GM12873 (cell line): Measurements from ENCODE around the gene RAB3GAP2.

ENCODE experiments used
- TF ChIP-seq, protein P1 (sequence below): IDR thresholded peaks from 2 replicates; pipeline ENCODE4 v1.5.1; 2012; ENCODE audit warnings: low read depth, mild to moderate bottlenecking, moderate library complexity, low read length, control low read depth; ENCODE audit not compliant: insufficient read depth; ENCODE audit errors: missing control alignments

The RAB3GAP2 gene

GRCh38 chr1:220313576-220313975 is 41.3 kb upstream of the RAB3GAP2 start:
- TF ChIP-seq, protein P1, sequence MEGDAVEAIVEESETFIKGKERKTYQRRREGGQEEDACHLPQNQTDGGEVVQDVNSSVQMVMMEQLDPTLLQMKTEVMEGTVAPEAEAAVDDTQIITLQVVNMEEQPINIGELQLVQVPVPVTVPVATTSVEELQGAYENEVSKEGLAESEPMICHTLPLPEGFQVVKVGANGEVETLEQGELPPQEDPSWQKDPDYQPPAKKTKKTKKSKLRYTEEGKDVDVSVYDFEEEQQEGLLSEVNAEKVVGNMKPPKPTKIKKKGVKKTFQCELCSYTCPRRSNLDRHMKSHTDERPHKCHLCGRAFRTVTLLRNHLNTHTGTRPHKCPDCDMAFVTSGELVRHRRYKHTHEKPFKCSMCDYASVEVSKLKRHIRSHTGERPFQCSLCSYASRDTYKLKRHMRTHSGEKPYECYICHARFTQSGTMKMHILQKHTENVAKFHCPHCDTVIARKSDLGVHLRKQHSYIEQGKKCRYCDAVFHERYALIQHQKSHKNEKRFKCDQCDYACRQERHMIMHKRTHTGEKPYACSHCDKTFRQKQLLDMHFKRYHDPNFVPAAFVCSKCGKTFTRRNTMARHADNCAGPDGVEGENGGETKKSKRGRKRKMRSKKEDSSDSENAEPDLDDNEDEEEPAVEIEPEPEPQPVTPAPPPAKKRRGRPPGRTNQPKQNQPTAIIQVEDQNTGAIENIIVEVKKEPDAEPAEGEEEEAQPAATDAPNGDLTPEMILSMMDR: no peak

- TF ChIP-seq, protein P1: no peak
These were observed 35.4 kb upstream of the RAB3GAP2 start for GRCh38 chr1:220307607-220308006.

GRCh38 chr1:220306339-220306738 is 34.1 kb upstream of the RAB3GAP2 start:
- TF ChIP-seq, protein P1: no peak

DNA sequence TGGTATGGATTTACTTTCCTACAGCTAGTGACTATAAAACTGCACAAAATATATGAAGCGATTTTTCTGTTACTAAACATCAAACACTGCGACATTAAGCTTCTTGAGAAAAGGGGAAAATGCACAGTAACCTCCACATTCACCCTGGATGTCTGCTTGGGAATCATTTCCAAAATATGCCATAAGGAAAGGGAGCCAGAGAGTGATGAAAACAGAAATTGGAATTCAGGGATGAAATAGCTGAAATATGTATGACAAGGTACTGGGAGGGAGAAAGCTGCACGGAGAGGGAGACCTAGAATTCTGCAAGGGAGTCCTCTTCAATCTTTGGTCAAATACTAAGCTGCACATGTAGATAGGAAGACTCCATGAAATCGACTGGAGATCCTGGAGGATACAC is 31.6 kb upstream of the RAB3GAP2 start:
- TF ChIP-seq, protein P1: no peak

DNA sequence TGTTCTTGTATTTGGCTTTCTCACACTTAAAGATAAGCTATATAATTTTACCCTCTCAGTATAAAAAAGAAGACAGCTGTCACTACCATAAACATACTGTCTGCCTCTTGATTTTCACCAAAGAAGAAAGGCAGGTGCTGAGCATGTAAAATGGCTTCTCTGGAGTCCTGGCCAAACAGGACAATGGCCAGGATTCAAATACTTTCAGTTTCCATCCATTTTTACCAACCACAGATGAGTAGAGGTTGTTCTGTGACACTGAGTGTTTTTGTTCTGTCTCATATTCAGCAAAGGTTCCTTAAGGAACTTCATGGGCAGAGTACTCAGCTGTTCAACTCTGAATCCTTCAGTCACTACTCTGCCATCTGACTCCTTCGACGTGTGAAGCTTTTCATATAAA is 29.4 kb upstream of the RAB3GAP2 start:
- TF ChIP-seq, protein P1: no peak

GRCh38 chr1:220300442-220301121 is 28.3 kb upstream of the RAB3GAP2 start:
- TF ChIP-seq, protein P1: no peak

DNA sequence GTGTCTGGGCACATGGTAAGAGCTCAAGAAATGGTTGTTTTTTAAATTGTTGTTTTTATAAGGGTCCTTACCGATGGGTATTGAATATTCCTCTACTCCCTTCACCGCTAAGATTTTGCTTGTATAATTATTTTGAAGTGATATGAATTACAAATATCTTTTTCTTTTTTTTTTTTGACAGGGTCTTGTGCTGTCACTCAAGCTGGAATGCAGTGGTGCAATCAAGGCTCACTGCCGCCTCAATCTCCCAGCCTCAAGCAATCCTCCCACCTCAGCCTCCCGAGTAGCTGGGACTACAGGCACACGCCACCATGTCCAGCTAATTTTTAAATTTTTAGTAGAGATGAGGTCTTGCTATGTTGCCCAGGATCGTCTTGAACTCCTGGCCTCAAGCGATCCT is 27.1 kb upstream of the RAB3GAP2 start:
- TF ChIP-seq, protein P1: no peak
